Upper lobe of right lung (tissue), 1 donor: Measurements from ENCODE around the gene CCDC183. TPM values are rescaled to one million over a fixed set of nuclear protein-coding genes. Genes with fewer than 3 reads are reported as not detected.
"Not testable (repeated sequence)": the region's sequence is repeated elsewhere in the genome, so short reads cannot be mapped to it uniquely, and the experiment has no call there.

Source experiments
- ATAC-seq: fragments of 200-7000 bp; cut with Tn5 transposase; one replicate; pipeline ENCODE4 v1.9.1; 2020; ENCODE audit warnings: mild to moderate bottlenecking, moderate library complexity
- DNase-seq: peaks from one replicate; pipeline ENCODE4 v3.0.0-alpha.2; 2020
- H3K27ac ChIP-seq: fragments of 200-600 bp; one replicate; pipeline ENCODE4 v1.8.0; 2022
- H3K27me3 ChIP-seq: fragments of 200-600 bp; one replicate; pipeline ENCODE4 v1.8.0; 2022; ENCODE audit warnings: mild to moderate bottlenecking
- H3K36me3 ChIP-seq: fragments of 200-600 bp; one replicate; pipeline ENCODE4 v1.8.0; 2022
- H3K4me1 ChIP-seq: fragments of 200-600 bp; one replicate; pipeline ENCODE4 v1.8.0; 2022
- H3K4me3 ChIP-seq: fragments of 200-600 bp; one replicate; pipeline ENCODE4 v1.8.0; 2022; ENCODE audit warnings: mild to moderate bottlenecking
- H3K9me3 ChIP-seq: fragments of 200-600 bp; one replicate; pipeline ENCODE4 v1.8.0; 2022
- intact Hi-C: fragments of 100-400 bp; cut with DNase I; formaldehyde crosslinking; loops from one replicate; pipeline ENCODE4 v1.11.0; 2022
- total RNA-seq: library from RNA; stranded (reverse); fragmentation: NEBNext Ultra II Directional; extraction: Animal tissue kit (Norgen Biotek cat#: 25700); gene quantifications from one replicate; pipeline ENCODE4 v1.2.1, GENCODE V29; 2021
- TF ChIP-seq, protein P1 (sequence below): fragments of 200-600 bp; IDR thresholded peaks from one replicate; pipeline ENCODE4 v1.8.0; 2022; ENCODE audit warnings: antibody characterized with exemption
- donor health status: DM: no; HTN: yes; CAD: no; lungs with severe emphysema.

CCDC183 gene
- total RNA-seq, 1 donor from 2014 or later: 4.0 TPM

DNA sequence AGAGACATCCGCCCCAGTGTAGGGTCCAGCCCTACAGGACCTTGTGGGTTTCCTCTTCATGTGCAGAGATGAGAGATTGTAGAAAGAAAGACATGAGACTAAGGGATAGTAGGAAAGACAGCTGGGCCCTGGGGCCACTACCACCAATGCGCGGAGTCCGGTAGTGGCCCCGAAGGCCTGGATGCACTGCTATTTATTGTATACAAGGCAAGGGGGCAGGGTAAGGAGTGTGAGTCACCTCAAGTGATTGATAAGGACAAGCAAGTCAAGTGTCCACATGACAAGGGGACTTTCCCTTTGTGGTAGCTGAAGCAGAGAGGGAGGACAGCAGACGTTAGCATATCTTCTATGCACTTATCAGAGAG lies 11.2 kb upstream of the CCDC183 start:
- H3K27me3 ChIP-seq: no peaks in the 10 kb centered on the region
- no peak overlapping the region for H3K27ac ChIP-seq
- peaks cover 6% of the 10 kb centered on the region for H3K4me1 ChIP-seq
- TF ChIP-seq, protein P1, sequence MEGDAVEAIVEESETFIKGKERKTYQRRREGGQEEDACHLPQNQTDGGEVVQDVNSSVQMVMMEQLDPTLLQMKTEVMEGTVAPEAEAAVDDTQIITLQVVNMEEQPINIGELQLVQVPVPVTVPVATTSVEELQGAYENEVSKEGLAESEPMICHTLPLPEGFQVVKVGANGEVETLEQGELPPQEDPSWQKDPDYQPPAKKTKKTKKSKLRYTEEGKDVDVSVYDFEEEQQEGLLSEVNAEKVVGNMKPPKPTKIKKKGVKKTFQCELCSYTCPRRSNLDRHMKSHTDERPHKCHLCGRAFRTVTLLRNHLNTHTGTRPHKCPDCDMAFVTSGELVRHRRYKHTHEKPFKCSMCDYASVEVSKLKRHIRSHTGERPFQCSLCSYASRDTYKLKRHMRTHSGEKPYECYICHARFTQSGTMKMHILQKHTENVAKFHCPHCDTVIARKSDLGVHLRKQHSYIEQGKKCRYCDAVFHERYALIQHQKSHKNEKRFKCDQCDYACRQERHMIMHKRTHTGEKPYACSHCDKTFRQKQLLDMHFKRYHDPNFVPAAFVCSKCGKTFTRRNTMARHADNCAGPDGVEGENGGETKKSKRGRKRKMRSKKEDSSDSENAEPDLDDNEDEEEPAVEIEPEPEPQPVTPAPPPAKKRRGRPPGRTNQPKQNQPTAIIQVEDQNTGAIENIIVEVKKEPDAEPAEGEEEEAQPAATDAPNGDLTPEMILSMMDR: no peak
- no peaks in the 10 kb centered on the region for H3K9me3 ChIP-seq
- H3K36me3 ChIP-seq: no peaks in the 10 kb centered on the region
- intact Hi-C loops: loop anchor here (5.0 kb wide), 1 partner anchor 247 kb away; the partner anchor contains the start of gene FUT7
- H3K4me3 ChIP-seq: no peak overlapping the region
- no peak for DNase-seq
- ATAC-seq: peak; percentile 13

DNA sequence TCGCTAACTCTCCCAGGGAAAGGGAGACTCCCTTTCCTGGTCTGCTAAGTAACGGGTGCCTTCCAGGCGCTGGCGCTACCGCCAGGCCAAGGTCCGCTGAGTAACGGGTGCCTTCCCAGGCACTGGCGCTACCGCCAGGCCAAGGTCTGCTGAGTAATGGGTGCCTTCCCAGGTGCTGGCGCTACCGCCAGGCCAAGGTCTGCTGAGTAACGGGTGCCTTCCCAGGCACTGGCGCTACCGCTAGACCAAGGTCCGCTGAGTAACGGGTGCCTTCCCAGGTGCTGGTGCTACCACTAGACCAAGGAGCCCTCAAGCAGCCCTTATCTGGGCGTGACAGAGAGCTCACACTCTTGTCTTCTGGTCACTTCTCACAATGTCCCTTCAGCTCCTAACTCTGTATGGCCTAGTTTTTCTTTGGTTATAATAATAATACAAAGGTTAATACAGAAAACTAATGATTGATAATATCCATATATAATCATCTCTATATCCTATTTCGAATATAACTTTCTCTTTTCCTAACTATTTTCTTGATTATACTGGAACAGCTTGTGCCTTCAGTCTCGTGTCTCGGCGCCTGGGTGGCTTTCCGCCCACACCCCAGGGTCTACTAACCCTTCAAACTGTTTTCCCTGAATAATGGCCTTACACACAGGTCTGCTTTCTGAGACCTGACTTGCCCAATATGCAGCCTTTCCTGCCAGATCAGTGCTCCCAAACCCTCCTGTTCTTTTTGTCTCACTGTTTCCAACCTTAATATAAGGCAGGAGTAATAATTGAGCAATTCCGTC lies 10.4 kb upstream of the CCDC183 start:
- H3K4me3 ChIP-seq, H3K27me3 ChIP-seq, H3K36me3 ChIP-seq, H3K27ac ChIP-seq, ATAC-seq, DNase-seq, H3K9me3 ChIP-seq: not testable (repeated sequence)
- intact Hi-C loops: loop anchor here (5.0 kb wide), 1 partner anchor 247 kb away; the partner anchor contains the start of gene FUT7
- H3K4me1 ChIP-seq: peaks cover 11% of the 10 kb centered on the region

DNA sequence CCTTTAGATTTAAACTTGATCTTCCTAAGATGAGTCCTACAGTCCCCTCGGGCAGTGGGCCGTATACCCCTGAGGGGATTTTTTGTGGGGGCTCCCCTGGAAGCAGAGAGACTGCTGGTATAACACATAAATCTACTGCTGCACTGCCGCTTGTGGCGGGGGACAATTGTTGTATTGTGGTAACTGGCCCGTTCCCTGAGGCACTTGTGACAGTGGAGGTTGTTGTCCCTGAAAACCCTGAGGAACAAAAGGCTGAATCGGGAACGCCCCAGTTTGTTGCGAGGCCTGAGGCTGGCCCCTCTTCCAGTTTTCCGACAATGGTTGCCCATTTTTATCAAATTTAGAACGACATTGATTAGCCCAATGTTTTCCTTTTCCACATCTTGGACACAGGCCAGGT lies 9.7 kb upstream of the CCDC183 start:
- H3K9me3 ChIP-seq: no peaks in the 10 kb centered on the region
- no peaks in the 10 kb centered on the region for H3K27me3 ChIP-seq
- DNase-seq (peak; percentile 50), ATAC-seq (no peak)
- no peak overlapping the region for H3K27ac ChIP-seq
- TF ChIP-seq, protein P1: no peak
- H3K4me3 ChIP-seq: no peak overlapping the region
- peaks cover 11% of the 10 kb centered on the region for H3K4me1 ChIP-seq
- intact Hi-C loops: loop anchor here (5.0 kb wide), 1 partner anchor 246 kb away; the partner anchor contains the start of gene FUT7
- no peaks in the 10 kb centered on the region for H3K36me3 ChIP-seq

DNA sequence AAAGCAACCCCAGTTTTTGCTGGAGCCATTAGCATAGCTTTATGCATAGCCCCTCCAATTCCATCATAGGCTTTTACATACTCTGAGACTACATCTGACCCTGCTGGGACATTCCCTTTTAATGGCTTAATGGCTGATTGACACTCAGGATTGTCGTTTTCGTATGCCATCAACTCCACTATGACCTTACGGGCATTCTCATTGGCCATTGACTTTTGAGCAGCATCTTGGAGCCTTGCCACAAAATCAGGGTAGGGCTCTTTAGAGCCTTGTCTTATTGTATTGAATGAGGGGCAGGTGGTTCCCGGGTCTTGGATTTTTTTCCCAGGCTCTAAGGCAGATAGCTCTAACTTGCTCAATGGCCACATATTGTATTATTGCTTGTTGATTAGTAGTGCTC lies 9.2 kb upstream of the CCDC183 start:
- H3K36me3 ChIP-seq, DNase-seq, H3K27me3 ChIP-seq, H3K9me3 ChIP-seq, H3K4me3 ChIP-seq, ATAC-seq, H3K27ac ChIP-seq: not testable (repeated sequence)
- intact Hi-C loops: loop anchor here (5.0 kb wide), 1 partner anchor 245 kb away; the partner anchor contains the start of gene FUT7
- H3K4me1 ChIP-seq: peaks cover 17% of the 10 kb centered on the region

DNA sequence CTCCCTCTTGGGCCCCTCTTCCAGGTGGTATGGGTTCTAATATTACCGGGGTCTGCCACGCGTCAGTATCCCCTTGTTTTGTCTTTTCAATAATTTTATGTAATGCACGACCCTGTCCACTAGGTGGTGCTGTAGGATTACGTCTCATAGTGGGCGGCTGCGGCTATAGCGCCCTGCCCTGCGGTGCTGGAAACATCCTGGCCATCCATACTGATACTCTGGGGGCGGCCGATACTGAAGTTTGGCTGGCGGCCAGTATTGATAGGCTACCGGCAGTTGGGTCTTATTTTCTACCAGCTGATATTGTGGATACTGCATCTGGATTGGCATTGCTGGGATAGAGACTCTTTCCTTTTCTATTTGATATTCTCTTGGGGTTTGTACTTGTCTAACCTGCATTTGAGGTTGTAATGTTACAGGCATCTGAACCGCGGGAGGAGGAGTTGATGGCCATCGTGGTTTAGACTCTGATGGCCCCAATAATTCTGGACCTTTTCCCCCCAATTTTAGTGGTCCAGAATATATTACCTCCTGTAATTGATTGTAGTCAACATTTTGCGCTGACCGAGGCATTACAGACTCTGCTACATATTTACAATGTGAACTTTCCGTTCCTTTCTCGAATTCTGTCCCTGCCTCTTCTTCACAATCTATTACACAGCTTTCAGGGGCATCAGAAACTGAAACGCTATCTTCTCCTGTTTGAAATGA lies 8.3 kb upstream of the CCDC183 start:
- Histone ChIP-seq H3K27me3 (no peaks in the 10 kb centered on the region), H3K36me3 (no peaks in the 10 kb centered on the region), H3K9me3 (no peaks in the 10 kb centered on the region), H3K4me3 (no peak overlapping the region), H3K4me1 (peaks cover 22% of the 10 kb centered on the region), H3K27ac (no peak overlapping the region)
- ATAC-seq (no peak), DNase-seq (no peak)
- intact Hi-C loops: loop anchor here (5.0 kb wide), 1 partner anchor 244 kb away; the partner anchor contains the start of gene FUT7
- TF ChIP-seq, protein P1: peak; percentile 87

DNA sequence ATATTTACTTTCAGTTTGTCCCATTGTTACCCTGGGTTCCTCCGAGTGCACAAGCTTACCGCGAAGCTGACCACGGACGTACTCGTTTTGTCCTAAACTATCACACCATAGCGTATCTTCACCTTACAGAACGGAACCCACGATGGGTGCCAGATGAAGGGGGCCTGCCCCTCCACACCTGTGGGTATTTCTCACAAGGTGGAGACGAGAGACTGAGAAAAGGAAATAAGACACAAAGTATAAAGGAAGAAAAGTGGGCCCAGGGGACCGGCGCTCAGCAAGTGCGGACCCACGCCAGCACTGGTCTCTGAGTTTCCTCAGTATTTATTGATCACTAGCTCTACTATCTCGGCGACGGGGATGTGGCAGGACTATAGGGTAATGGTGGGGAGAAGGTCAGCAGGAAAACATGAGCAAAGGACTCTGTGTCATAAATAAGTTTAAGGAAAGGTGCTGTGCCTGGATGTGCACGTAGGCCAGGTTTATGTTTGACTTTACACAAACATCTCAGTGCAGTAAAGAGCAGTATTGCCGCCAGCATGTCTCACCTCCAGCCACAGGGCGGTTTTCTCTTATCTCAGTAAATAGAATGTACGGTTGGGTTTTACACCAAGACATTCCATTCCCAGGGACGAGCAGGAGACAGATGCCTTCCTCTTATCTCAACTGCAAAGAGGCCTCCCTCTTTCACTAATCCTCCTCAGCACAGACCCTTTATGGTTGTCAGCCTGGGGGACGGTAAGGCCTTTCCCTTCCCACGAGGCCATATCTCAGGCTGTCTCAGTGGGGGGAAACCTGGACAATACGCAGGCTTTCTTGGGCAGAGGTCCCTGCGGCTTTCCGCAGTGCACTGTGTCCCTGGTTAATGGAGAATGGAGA lies 7.3 kb upstream of the CCDC183 start:
- intact Hi-C loops: loop anchor here (5.0 kb wide), 1 partner anchor 243 kb away; the partner anchor contains the start of gene FUT7
- H3K27ac ChIP-seq, H3K27me3 ChIP-seq, DNase-seq, H3K4me3 ChIP-seq, ATAC-seq, H3K36me3 ChIP-seq, H3K9me3 ChIP-seq: not testable (repeated sequence)
- H3K4me1 ChIP-seq: peaks cover 22% of the 10 kb centered on the region
